HepG2 (cell line): Measurements from ENCODE around the gene SLC22A5. TPM values are rescaled to one million over a fixed set of nuclear protein-coding genes. Genes with fewer than 3 reads are reported as not detected.

Experiments
- ATAC-seq: fragments of 200-7000 bp; cut with Tn5 transposase; 3 replicates; pipeline ENCODE4 v1.9.1; 2020; ENCODE audit warnings: mild to moderate bottlenecking, moderate library complexity
- BruUV-seq: library from RNA; stranded (reverse); fragments of 400-500 nt; replicated peaks from 2 replicates; lab custom pipeline; 2021; lab: Mats Ljungman, UMichigan
- CTCF ChIA-PET: fragments of 300-600 bp; formaldehyde crosslinking; extraction: SDS; loops from one replicate; lab custom pipeline; 2021; ENCODE audit warnings: low total read pairs, inconsistent platforms, low intra/inter-chr PET ratio; lab: Yijun Ruan, JAX
- POLR2A ChIA-PET: fragments of 350-600 bp; sonication (Branson Sonifier 250); formaldehyde crosslinking; loops from one replicate; lab custom pipeline; 2020; ENCODE audit warnings: antibody characterized with exemption, inconsistent platforms; lab: Yijun Ruan, JAX
- DNase-seq: peaks from one replicate; pipeline ENCODE4 v3.0.0-alpha.2; 2015; ENCODE audit warnings: low spot score
- FAIRE-seq: peaks from 3 replicates; lab custom pipeline; 2011; peaks lifted over from hg19 to GRCh38; lab: Jason Lieb, UNC
- H2AFZ ChIP-seq: one replicate; pipeline ENCODE4 v1.6.1; 2011; ENCODE audit warnings: low read length, inconsistent platforms
- H3K27ac ChIP-seq: fragments of 300-600 bp; 3 replicates; pipeline ENCODE4 v1.8.0; 2011; ENCODE audit warnings: mixed run types, mild to moderate bottlenecking, mixed read lengths, low read length, inconsistent platforms; ENCODE audit not compliant: insufficient read depth; ENCODE audit errors: extremely low read length
- H3K27me3 ChIP-seq, 2 experiments: fragments of 200-600 bp in 1 of 2; 2 replicates in 1 of 2; 3 replicates in 1 of 2; pipeline versions ENCODE4 v1.6.0 to v1.8.0; 2011; ENCODE audit warnings: low read length in 2 of 2, mild to moderate bottlenecking in 2 of 2, moderate library complexity in 2 of 2, inconsistent platforms in 1 of 2; ENCODE audit not compliant: insufficient read depth in 2 of 2, control insufficient read depth in 1 of 2
- H3K36me3 ChIP-seq, 2 experiments: fragments of 200-600 bp in 1 of 2; replicated peaks in 1 of 2; 2 replicates in 1 of 2; 3 replicates in 1 of 2; pipeline versions ENCODE4 v1.5.1 to v1.8.0; 2011; ENCODE audit warnings: low read length in 2 of 2, inconsistent platforms in 1 of 2; ENCODE audit not compliant: insufficient read depth in 2 of 2, control insufficient read depth in 1 of 2
- H3K4me1 ChIP-seq: 2 replicates; pipeline ENCODE4 v1.5.1; 2012; ENCODE audit warnings: low read length, inconsistent platforms; ENCODE audit not compliant: insufficient read depth
- H3K4me2 ChIP-seq: 2 replicates; pipeline ENCODE4 v1.6.0; 2011; ENCODE audit warnings: low read depth, low read length, inconsistent platforms
- H3K4me3 ChIP-seq, 3 experiments: fragments of 200-600 bp in 1 of 3; sonication (generic), shearing (Covaris generic) in 1 of 3; replicated peaks in 1 of 3; 2 replicates each; pipeline ENCODE4 v1.5.1; 2011 to 2016; ENCODE audit warnings: low read length in 3 of 3, inconsistent platforms in 2 of 3, low read depth in 2 of 3, mild to moderate bottlenecking in 2 of 3, control low read depth in 1 of 3, mixed read lengths in 1 of 3; ENCODE audit not compliant: insufficient read depth in 1 of 3
- H3K79me2 ChIP-seq: one replicate; pipeline ENCODE4 v1.6.1; 2011; ENCODE audit warnings: low read length, inconsistent platforms; ENCODE audit not compliant: insufficient read depth
- H3K9ac ChIP-seq: 2 replicates; pipeline ENCODE4 v1.6.0; 2011; ENCODE audit warnings: mild to moderate bottlenecking, low read depth, low read length, inconsistent platforms; ENCODE audit not compliant: insufficient read depth
- H3K9me3 ChIP-seq: 2 replicates; pipeline ENCODE4 v1.5.1; 2012; ENCODE audit warnings: mild to moderate bottlenecking, low read length
- H4K20me1 ChIP-seq: 2 replicates; pipeline ENCODE4 v1.6.0; 2011; ENCODE audit warnings: inconsistent platforms, mild to moderate bottlenecking, low read length, moderate library complexity; ENCODE audit not compliant: insufficient read depth
- CERS6 ChIP-seq: sonication (generic); formaldehyde crosslinking; IDR thresholded peaks from 2 replicates; pipeline ENCODE4 v1.5.0; 2020; ENCODE audit warnings: missing genetic modification reagents
- EEA1 ChIP-seq: sonication (generic); formaldehyde crosslinking; IDR thresholded peaks from 2 replicates; pipeline ENCODE4 v1.5.1; 2020; ENCODE audit warnings: mild to moderate bottlenecking, missing genetic modification reagents, borderline replicate concordance
- GMEB1 ChIP-seq: sonication (generic); formaldehyde crosslinking; IDR thresholded peaks from 2 replicates; pipeline ENCODE4 v1.5.1; 2020; ENCODE audit warnings: missing genetic modification reagents, mild to moderate bottlenecking, borderline replicate concordance
- KDM5B ChIP-seq: sonication (generic); formaldehyde crosslinking; IDR thresholded peaks from 2 replicates; pipeline ENCODE4 v1.4.0; 2020; ENCODE audit warnings: missing genetic modification reagents, mild to moderate bottlenecking, borderline replicate concordance
- KMT2A ChIP-seq: sonication (generic); formaldehyde crosslinking; IDR thresholded peaks from 2 replicates; pipeline ENCODE4 v1.4.0; 2020; ENCODE audit warnings: missing genetic modification reagents
- NFYC ChIP-seq: IDR thresholded peaks from 2 replicates; pipeline ENCODE4 v1.6.1; 2016; ENCODE audit warnings: missing genetic modification reagents, missing compliant biosample characterization
- NR2F1 ChIP-seq, 2 experiments: fragments of 450-650 bp in 1 of 2; formaldehyde crosslinking in 1 of 2; IDR thresholded peaks; 2 replicates each; pipeline versions ENCODE4 v1.5.0 to v1.6.1; 2016 to 2020; ENCODE audit warnings: mild to moderate bottlenecking in 1 of 2, missing compliant biosample characterization in 1 of 2, missing genetic modification reagents in 1 of 2, moderate library complexity in 1 of 2
- NR2F6 ChIP-seq, 2 experiments: IDR thresholded peaks; 2 replicates each; pipeline ENCODE4 v1.6.1; 2016; ENCODE audit warnings: antibody characterized with exemption in 1 of 2, mild to moderate bottlenecking in 1 of 2
- NRL ChIP-seq: sonication (generic); formaldehyde crosslinking; IDR thresholded peaks from 2 replicates; pipeline ENCODE4 v1.5.0; 2020; ENCODE audit warnings: missing genetic modification reagents, mild to moderate bottlenecking, moderate library complexity, borderline replicate concordance
- ZBTB44 ChIP-seq: sonication (generic); formaldehyde crosslinking; IDR thresholded peaks from 2 replicates; pipeline ENCODE4 v1.4.0; 2020; ENCODE audit warnings: missing genetic modification reagents
- ZNF232 ChIP-seq: sonication (generic); formaldehyde crosslinking; IDR thresholded peaks from 2 replicates; pipeline ENCODE4 v1.4.0; 2020; ENCODE audit warnings: missing genetic modification reagents, borderline replicate concordance
- ZNF280B ChIP-seq: sonication (generic); formaldehyde crosslinking; IDR thresholded peaks from 2 replicates; pipeline ENCODE4 v1.5.0; 2020; ENCODE audit warnings: missing genetic modification reagents, mild to moderate bottlenecking, borderline replicate concordance
- ZNF296 ChIP-seq: sonication (generic); formaldehyde crosslinking; conservative IDR thresholded peaks from 2 replicates; pipeline ENCODE4 v1.5.0; 2020; ENCODE audit warnings: mild to moderate bottlenecking, missing genetic modification reagents
- ZNF501 ChIP-seq: sonication (generic); formaldehyde crosslinking; IDR thresholded peaks from 2 replicates; pipeline ENCODE4 v1.5.1; 2020; ENCODE audit warnings: mild to moderate bottlenecking, moderate library complexity, missing genetic modification reagents
- ZNF891 ChIP-seq: sonication (generic); formaldehyde crosslinking; IDR thresholded peaks from 2 replicates; pipeline ENCODE4 v1.5.0; 2020; ENCODE audit warnings: mild to moderate bottlenecking, missing genetic modification reagents
- ZSCAN21 ChIP-seq: sonication (generic); formaldehyde crosslinking; IDR thresholded peaks from 2 replicates; pipeline ENCODE4 v1.8.0; 2022; ENCODE audit warnings: mild to moderate bottlenecking, missing genetic modification reagents, moderate library complexity, borderline replicate concordance
- in situ Hi-C: cut with HindIII; loops from 2 replicates; pipeline ENCODE4 v1.10.0; 2017; ENCODE audit warnings: low pct_unique_long_range_greater_than_20kb; ENCODE audit not compliant: extremely low pct_ligation_motif_present
- intact Hi-C: fragments of 100-400 bp; cut with micrococcal nuclease; formaldehyde crosslinking; loops from one replicate; pipeline ENCODE4 v1.10.0; 2022; ENCODE audit not compliant: unreplicated experiment
- polyA plus RNA-seq, 8 experiments: library from polyadenylated mRNA; depleted of rRNA in 3 of 8; stranded (reverse) in 7 of 8; unstranded in 1 of 8; fragments of >200 nt; fragmentation: Illumina TruSeq in 4 of 8; extraction: Trizol in 4 of 8; gene quantifications; 2 replicates each; pipeline versions ENCODE4 v1.2.1 to v1.2.3, GENCODE V29; 2011 to 2016; ENCODE audit warnings: low read depth in 4 of 8, missing spikeins in 1 of 8, mixed read lengths in 1 of 8; ENCODE audit not compliant: insufficient read depth in 1 of 8
- total RNA-seq, 5 experiments: library from RNA; depleted of rRNA; stranded (reverse); fragments of >200 nt; fragmentation: Illumina TruSeq; extraction: Trizol; gene quantifications; 2 replicates each; pipeline ENCODE4 v1.2.3, GENCODE V29; 2016; ENCODE audit warnings: low read depth in 1 of 5

Gene SLC22A5
- total and polyA plus RNA-seq, 2 of the 13 experiments (the other 11 are each of a cell fraction or from before 2014, with no cell fraction given), result 7.1 to 15.1 TPM

GRCh38 chr5:132411304-132412013, 41.9 kb downstream of the SLC22A5 start (continued):
- 0 out of 2 replicates have a peak, but pooled peaks have one; percentile 29 for TF ChIP-seq KDM5B (CRISPR knock-in tag)
- 0 out of 4 replicates have a peak, but pooled peaks of 1 of the 2 experiments have one; percentile 1 for TF ChIP-seq NR2F1 (CRISPR knock-in tag; IDR thresholded peaks at IDR 0.05)
- peak; percentile 26; the same call in 1 of the 2 replicates for TF ChIP-seq GMEB1
- TF ChIP-seq NR2F6 (IDR thresholded peaks at IDR 0.05), result 0 out of 2 replicates have a peak, but pooled peaks have one; percentile 1
- no peak for TF ChIP-seq NR2F6 (CRISPR knock-in tag; IDR thresholded peaks at IDR 0.05)
- 0 out of 2 replicates have a peak, but pooled peaks have one; percentile 27 for TF ChIP-seq ZNF280B (CRISPR knock-in tag)
- 0 out of 2 replicates have a peak, but pooled peaks have one; percentile 15 for TF ChIP-seq ZNF891 (CRISPR knock-in tag)
- 0 out of 2 replicates have a peak, but pooled peaks have one; percentile 12 for TF ChIP-seq ZSCAN21 (CRISPR knock-in tag)
- TF ChIP-seq, all 625 proteins: peak for 15

- DNase-seq (no peak), FAIRE-seq (peak; percentile 21), ATAC-seq (no peak)
- H3K9ac ChIP-seq, result no peak overlapping the region
- H3K79me2 ChIP-seq, result no peaks in the 10 kb centered on the region
- BruUV-seq, result no TSS peak
- H3K4me3 ChIP-seq, result no peak overlapping the region
- no peaks in the 10 kb centered on the region for H3K9me3 ChIP-seq
- H3K4me2 ChIP-seq, result no peak overlapping the region
- ChIA-PET CTCF (no interaction called here), POLR2A (no interaction called here)
- no peaks in the 10 kb centered on the region for H3K27me3 ChIP-seq
- H3K27ac ChIP-seq, result no peak overlapping the region
- in situ Hi-C loops, result no loop called here
- peaks cover 64% of the 10 kb centered on the region for H3K4me1 ChIP-seq
- no peaks in the 10 kb centered on the region for H3K36me3 ChIP-seq
- intact Hi-C loops, result no loop called here
- H4K20me1 ChIP-seq, result no peaks in the 10 kb centered on the region
- no peak overlapping the region for H2AFZ ChIP-seq
- TF ChIP-seq CERS6 (CRISPR knock-in tag) (no peak), ZNF232 (CRISPR knock-in tag) (no peak), NFYC (CRISPR knock-in tag) (no peak), NRL (CRISPR knock-in tag) (no peak), KMT2A (CRISPR knock-in tag) (no peak), EEA1 (no peak), ZBTB44 (no peak), ZNF296 (no peak), ZNF501 (CRISPR knock-in tag) (no peak)
Measured at GRCh38 chr5:132413567-132413966, 44.1 kb downstream of the SLC22A5 start.
